GM21515 (cell line): Measurements from ENCODE around the gene BRAF.
"Not testable (repeated sequence)": the region's sequence is repeated elsewhere in the genome, so short reads cannot be mapped to it uniquely, and the experiment has no call there.

Experiments used
- ATAC-seq: cut with Tn5 transposase; IDR thresholded peaks from one replicate; pipeline ENCODE4 v1.9.1; 2021; ENCODE audit not compliant: unreplicated experiment

The BRAF gene

GRCh38 chr7:140924821-140925421, at the start of gene BRAF:
BRAF (minus strand) TSS chr7:140924929; CDS start chr7:140924703, 226 bp downstream.
- ATAC-seq, result peak; percentile 57

GRCh38 chr7:140972876-140973829, 48.4 kb upstream of the BRAF start:
- no peak for ATAC-seq

GRCh38 chr7:140972344-140972743, 47.6 kb upstream of the BRAF start:
- no peak for ATAC-seq

GRCh38 chr7:140967438-140967837, 42.7 kb upstream of the BRAF start:
- ATAC-seq, result no peak

- ATAC-seq, result no peak
These were observed 42.0 kb upstream of the BRAF start for GRCh38 chr7:140966561-140967233.

GRCh38 chr7:140961117-140961516, 36.4 kb upstream of the BRAF start:
- ATAC-seq, result no peak

- not testable (repeated sequence) for ATAC-seq
These were observed 32.3 kb upstream of the BRAF start for GRCh38 chr7:140956997-140957396.

- ATAC-seq, result no peak
These were observed 21.2 kb upstream of the BRAF start for GRCh38 chr7:140945940-140946339.

GRCh38 chr7:140942242-140942641, 17.5 kb upstream of the BRAF start:
- not testable (repeated sequence) for ATAC-seq

- no peak for ATAC-seq
These were observed 16.2 kb upstream of the BRAF start for GRCh38 chr7:140940898-140941297.

- no peak for ATAC-seq
These were observed 13.1 kb upstream of the BRAF start for GRCh38 chr7:140937702-140938264.

- ATAC-seq, result no peak
These were observed 4.0 kb upstream of the BRAF start for GRCh38 chr7:140928491-140929309.

GRCh38 chr7:140927945-140928344, 3.2 kb upstream of the BRAF start:
- ATAC-seq, result not testable (repeated sequence)

GRCh38 chr7:140927351-140927750, 2.6 kb upstream of the BRAF start:
- ATAC-seq, result no peak

- no peak for ATAC-seq
These were observed 1.5 kb upstream of the BRAF start for GRCh38 chr7:140926021-140926817.

GRCh38 chr7:140924019-140924820, 509 bp downstream of the BRAF start:
- ATAC-seq, result peak; percentile 82

- peak; percentile 20 for ATAC-seq
These were observed 1.2 kb downstream of the BRAF start for GRCh38 chr7:140923358-140924006.

GRCh38 chr7:140922741-140923345, 1.9 kb downstream of the BRAF start:
- no peak for ATAC-seq
